CD14-positive monocyte (primary cell): ENCODE measurements around the gene EMILIN3. TPM values are rescaled to one million over a fixed set of nuclear protein-coding genes. Genes with fewer than 3 reads are reported as not detected.

Source experiments
- DNase-seq, 3 donors: peaks; one replicate each; pipeline ENCODE4 v3.0.0-alpha.2; 2011 to 2022
- H2AFZ ChIP-seq: 2 replicates; pipeline ENCODE4 v1.6.0; 2012; ENCODE audit warnings: mild to moderate bottlenecking, low read depth, low read length, inconsistent platforms; ENCODE audit not compliant: insufficient read depth, poor library complexity, severe bottlenecking
- H3K27ac ChIP-seq, 2 donors: 1 replicate in 1 of 2; 2 replicates in 1 of 2; pipeline ENCODE4 v1.5.1; 2012 to 2013; ENCODE audit warnings: low read length in 2 of 2, control low read depth in 1 of 2, inconsistent platforms in 1 of 2, low read depth in 1 of 2, mild to moderate bottlenecking in 1 of 2
- H3K27me3 ChIP-seq, 2 donors: one replicate each; pipeline versions ENCODE4 v1.6.0 to v1.6.1; 2011 to 2013; ENCODE audit warnings: low read length in 2 of 2; ENCODE audit not compliant: control insufficient read depth in 2 of 2, insufficient read depth in 2 of 2
- H3K36me3 ChIP-seq, 2 donors: replicated peaks in 1 of 2; 1 replicate in 1 of 2; 2 replicates in 1 of 2; pipeline versions ENCODE4 v1.5.1 to v1.6.1; 2012 to 2013; ENCODE audit warnings: low read length in 2 of 2, control low read depth in 1 of 2, inconsistent platforms in 1 of 2, mild to moderate bottlenecking in 1 of 2; ENCODE audit not compliant: insufficient read depth in 2 of 2, control insufficient read depth in 1 of 2
- H3K4me1 ChIP-seq, 2 donors: 1 replicate in 1 of 2; 2 replicates in 1 of 2; pipeline versions ENCODE4 v1.5.1 to v1.6.1; 2012 to 2013; ENCODE audit warnings: low read length in 2 of 2, control low read depth in 1 of 2, inconsistent platforms in 1 of 2, mild to moderate bottlenecking in 1 of 2, moderate library complexity in 1 of 2; ENCODE audit not compliant: insufficient read depth in 2 of 2, control insufficient read depth in 1 of 2
- H3K4me2 ChIP-seq: replicated peaks from 2 replicates; pipeline ENCODE3; 2012; ENCODE audit warnings: low read length, moderate library complexity, mild to moderate bottlenecking; ENCODE audit not compliant: poor library complexity, severe bottlenecking; ENCODE audit errors: extremely low read depth
- H3K4me3 ChIP-seq, 3 experiments: fragments of 200-600 bp in 1 of 3; sonication (generic) in 1 of 3; replicated peaks in 1 of 3; 1 replicate in 2 of 3; 2 replicates in 1 of 3; pipeline ENCODE4 v1.5.1; 2011 to 2013; ENCODE audit warnings: low read length in 3 of 3, mild to moderate bottlenecking in 3 of 3, control low read depth in 2 of 3, low read depth in 2 of 3, inconsistent platforms in 1 of 3, moderate library complexity in 1 of 3
- H3K79me2 ChIP-seq: 2 replicates; pipeline ENCODE4 v1.6.0; 2012; ENCODE audit warnings: mild to moderate bottlenecking, control low read depth, inconsistent platforms, low read length, moderate library complexity; ENCODE audit not compliant: insufficient read depth
- H3K9ac ChIP-seq: 2 replicates; pipeline ENCODE4 v1.6.0; 2017; ENCODE audit warnings: low read length, mild to moderate bottlenecking; ENCODE audit not compliant: insufficient read depth, poor library complexity, severe bottlenecking
- H3K9me3 ChIP-seq, 2 donors: replicated peaks in 1 of 2; 1 replicate in 1 of 2; 2 replicates in 1 of 2; pipeline versions ENCODE4 v1.5.1 to v1.6.1; 2012 to 2013; ENCODE audit warnings: low read length in 2 of 2, control low read depth in 1 of 2; ENCODE audit not compliant: control insufficient read depth in 1 of 2, insufficient read depth in 1 of 2
- H4K20me1 ChIP-seq: 2 replicates; pipeline ENCODE4 v1.6.0; 2012; ENCODE audit warnings: mild to moderate bottlenecking, low read length, control low read depth, moderate library complexity; ENCODE audit not compliant: insufficient read depth
- H3K27ac Mint-ChIP-seq, 7 donors: one replicate each; pipeline ENCODE4 v1.8.0; 2020; ENCODE audit warnings: mild to moderate bottlenecking in 7 of 7, mixed read lengths in 7 of 7, moderate library complexity in 6 of 7, inconsistent platforms in 2 of 7
- H3K27me3 Mint-ChIP-seq, 3 donors: one replicate each; pipeline ENCODE4 v1.8.0; 2021 to 2022; ENCODE audit warnings: low read depth in 3 of 3, mild to moderate bottlenecking in 3 of 3, mixed read lengths in 3 of 3, moderate library complexity in 3 of 3, inconsistent platforms in 1 of 3
- H3K36me3 Mint-ChIP-seq, 2 donors: one replicate each; pipeline ENCODE4 v1.8.0; 2020; ENCODE audit warnings: mixed read lengths in 2 of 2, inconsistent platforms in 1 of 2, mild to moderate bottlenecking in 1 of 2
- H3K4me1 Mint-ChIP-seq: one replicate; pipeline ENCODE4 v1.8.0; 2020; ENCODE audit warnings: mild to moderate bottlenecking, mixed read lengths
- H3K4me3 Mint-ChIP-seq, 2 donors: one replicate each; pipeline ENCODE4 v1.8.0; 2020; ENCODE audit warnings: mild to moderate bottlenecking in 2 of 2, mixed read lengths in 2 of 2, moderate library complexity in 1 of 2
- H3K9me3 Mint-ChIP-seq, 7 donors: one replicate each; pipeline ENCODE4 v1.8.0; 2020 to 2022; ENCODE audit warnings: mixed read lengths in 7 of 7, mild to moderate bottlenecking in 6 of 7, moderate library complexity in 6 of 7, inconsistent platforms in 2 of 7
- CTCF ChIP-seq: fragments of 200-600 bp; IDR thresholded peaks from one replicate; pipeline ENCODE4 v1.8.0; 2022; ENCODE audit warnings: antibody characterized with exemption, mild to moderate bottlenecking
- WGBS: methylation state at CpG from one replicate; pipeline ENCODE4 v1.1.5; 2013; ENCODE audit warnings: missing lambda C conversion rate; ENCODE audit not compliant: insufficient coverage; 5-methylcytosine and 5-hydroxymethylcytosine counted together
- intact Hi-C, 2 donors: fragments of 100-400 bp; cut with micrococcal nuclease; formaldehyde crosslinking; loops; one replicate each; pipeline versions ENCODE4 v1.15.0 to v1.15.1; 2023
- polyA plus RNA-seq, 3 donors: library from polyadenylated mRNA; depleted of rRNA in 1 of 3; unstranded in 2 of 3; stranded (reverse) in 1 of 3; fragments of 300-500 nt in 2 of 3; fragments of >200 nt in 1 of 3; fragmentation: Illumina TruSeq in 2 of 3; gene quantifications; 1 replicate in 2 of 3; 2 replicates in 1 of 3; pipeline ENCODE4 v1.2.3, GENCODE V29; 2012 to 2021

The EMILIN3 gene
- polyA plus RNA-seq, 3 donors: not detected

DNA sequence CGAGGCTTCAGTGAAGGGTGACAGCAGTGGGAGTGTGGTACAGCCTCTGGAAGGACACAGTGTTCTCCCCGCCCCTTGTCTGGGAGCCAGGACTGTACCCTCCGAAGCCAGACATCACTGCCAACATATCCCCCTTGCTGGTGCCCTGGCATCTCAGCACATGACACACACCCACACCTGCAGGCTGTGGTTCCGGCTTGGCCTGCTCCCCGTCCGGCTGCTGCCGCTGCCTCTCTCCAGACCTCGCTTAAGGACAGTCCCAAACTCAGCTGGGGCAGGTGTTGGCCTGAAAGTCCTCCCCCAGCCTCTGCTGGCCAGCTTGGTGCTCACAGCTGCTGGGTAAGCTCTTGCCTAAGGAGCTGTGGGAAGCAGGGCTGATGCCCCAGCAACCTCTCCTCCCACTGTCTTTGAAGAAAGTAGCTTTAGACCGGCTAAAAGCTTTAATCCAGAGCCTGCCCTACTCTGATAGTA is 7.0 kb downstream of the EMILIN3 start:
- no peak overlapping the region for H3K4me3 Mint-ChIP-seq
- H2AFZ ChIP-seq: no peak overlapping the region
- H3K4me1 ChIP-seq: no peaks in the 10 kb centered on the region
- no peaks in the 10 kb centered on the region for H3K9me3 ChIP-seq
- no peak for TF ChIP-seq CTCF
- H3K27me3 Mint-ChIP-seq: peaks cover 14 to 17% (median 17%) of the 10 kb centered on the region in 3 donors
- H3K9me3 Mint-ChIP-seq: peaks cover 0 to 4% (median 0%) of the 10 kb centered on the region in 7 donors
- H4K20me1 ChIP-seq: no peaks in the 10 kb centered on the region
- no peaks in the 10 kb centered on the region for H3K36me3 ChIP-seq
- no peak for DNase-seq
- no peaks in the 10 kb centered on the region for H3K4me1 Mint-ChIP-seq
- no peak overlapping the region for H3K27ac ChIP-seq
- H3K9ac ChIP-seq: no peak overlapping the region
- 95% methylated on average over 8 of the region's 9 CpGs for WGBS
- no peak overlapping the region for H3K4me3 ChIP-seq
- no peaks in the 10 kb centered on the region for H3K36me3 Mint-ChIP-seq
- intact Hi-C loops: no loop called here
- H3K79me2 ChIP-seq: no peaks in the 10 kb centered on the region
- H3K4me2 ChIP-seq: no peak overlapping the region
- H3K27ac Mint-ChIP-seq: no peak overlapping the region
- peaks cover 0 to 5% of the 10 kb centered on the region in 2 donors for H3K27me3 ChIP-seq

GRCh38 chr20:41358717-41359116 is 7.9 kb downstream of the EMILIN3 start:
- peaks cover 0 to 4% (median 0%) of the 10 kb centered on the region in 7 donors for H3K9me3 Mint-ChIP-seq
- intact Hi-C loops: no loop called here
- WGBS: 93% methylated on average over 4 of the region's 7 CpGs
- H3K4me1 Mint-ChIP-seq: no peaks in the 10 kb centered on the region
- Histone ChIP-seq H3K79me2 (no peaks in the 10 kb centered on the region), H3K9me3 (no peaks in the 10 kb centered on the region), H2AFZ (no peak overlapping the region), H3K4me2 (no peak overlapping the region), H3K4me3 (no peak overlapping the region), H3K36me3 (no peaks in the 10 kb centered on the region), H4K20me1 (no peaks in the 10 kb centered on the region), H3K27me3 (no peaks in the 10 kb centered on the region), H3K4me1 (no peaks in the 10 kb centered on the region), H3K9ac (no peak overlapping the region), H3K27ac (no peak overlapping the region)
- DNase-seq: no peak
- TF ChIP-seq CTCF: no peak
- H3K4me3 Mint-ChIP-seq: no peak overlapping the region
- no peak overlapping the region for H3K27ac Mint-ChIP-seq
- no peaks in the 10 kb centered on the region for H3K36me3 Mint-ChIP-seq
- H3K27me3 Mint-ChIP-seq: peaks cover 10 to 11% (median 11%) of the 10 kb centered on the region in 3 donors
